GM23338 (cell line): ENCODE data around the gene OR52M1. TPM values are rescaled to one million over a fixed set of nuclear protein-coding genes. Genes with fewer than 3 reads are reported as not detected.

Experiments
- ATAC-seq: fragments of 200-7000 bp; cut with Tn5 transposase; 3 replicates; pipeline ENCODE4 v1.9.1; 2020
- DNase-seq: peaks from one replicate; pipeline ENCODE4 v3.0.0-alpha.2; 2015; ENCODE audit warnings: low spot score
- H2AFZ ChIP-seq: fragments of 200-600 bp; sonication (generic); 2 replicates; pipeline ENCODE4 v1.8.0; 2016; ENCODE audit warnings: antibody characterized with exemption, mild to moderate bottlenecking, moderate library complexity
- H3F3A ChIP-seq: fragments of 200-600 bp; sonication (generic); replicated peaks from 2 replicates; pipeline ENCODE4 v1.8.0; 2017; ENCODE audit warnings: antibody characterized with exemption, mixed run types, low read depth
- H3K27ac ChIP-seq: fragments of 200-600 bp; sonication (generic); 2 replicates; pipeline ENCODE4 v1.6.1; 2016; ENCODE audit warnings: low read depth
- H3K27me3 ChIP-seq: fragments of 200-600 bp; sonication (generic); 2 replicates; pipeline ENCODE4 v1.8.0; 2016; ENCODE audit warnings: mild to moderate bottlenecking, mixed run types, moderate library complexity; ENCODE audit not compliant: insufficient read depth
- H3K36me3 ChIP-seq: fragments of 200-600 bp; sonication (generic); 2 replicates; pipeline ENCODE4 v1.8.0; 2016; ENCODE audit warnings: mild to moderate bottlenecking; ENCODE audit not compliant: insufficient read depth
- H3K4me1 ChIP-seq: fragments of 200-600 bp; sonication (generic); 2 replicates; pipeline ENCODE4 v1.8.0; 2016; ENCODE audit warnings: mild to moderate bottlenecking, moderate library complexity; ENCODE audit not compliant: insufficient read depth
- H3K4me2 ChIP-seq: fragments of 200-600 bp; sonication (generic); 2 replicates; pipeline ENCODE4 v1.7.1; 2017; ENCODE audit warnings: mixed run types
- H3K4me3 ChIP-seq: fragments of 200-600 bp; sonication (generic); 2 replicates; pipeline ENCODE4 v1.6.1; 2016; ENCODE audit warnings: mixed run types
- H3K79me2 ChIP-seq: fragments of 200-600 bp; sonication (generic); replicated peaks from 2 replicates; pipeline ENCODE4 v1.8.0; 2017; ENCODE audit warnings: mild to moderate bottlenecking; ENCODE audit not compliant: insufficient read depth
- H3K9me2 ChIP-seq: fragments of 200-600 bp; sonication (generic); 2 replicates; pipeline ENCODE4 v1.8.0; 2017; ENCODE audit not compliant: insufficient read depth
- H4K20me1 ChIP-seq: fragments of 200-600 bp; sonication (generic); replicated peaks from 2 replicates; pipeline ENCODE4 v1.8.0; 2017; ENCODE audit warnings: mild to moderate bottlenecking; ENCODE audit not compliant: insufficient read depth
- H3K27ac Mint-ChIP-seq: 2 replicates; pipeline ENCODE4 v1.8.0; 2020; ENCODE audit warnings: inconsistent platforms, mild to moderate bottlenecking, moderate library complexity, mixed read lengths
- H3K27me3 Mint-ChIP-seq: 3 replicates; pipeline ENCODE4 v1.8.0; 2022; ENCODE audit warnings: low read depth, mild to moderate bottlenecking, moderate library complexity, mixed read lengths, inconsistent platforms; ENCODE audit not compliant: insufficient read depth, poor library complexity
- H3K36me3 Mint-ChIP-seq: 3 replicates; pipeline ENCODE4 v1.8.0; 2021; ENCODE audit warnings: low read depth, mild to moderate bottlenecking, inconsistent platforms, moderate library complexity, mixed read lengths
- H3K4me1 Mint-ChIP-seq: 3 replicates; pipeline ENCODE4 v1.8.0; 2020; ENCODE audit warnings: mild to moderate bottlenecking, inconsistent platforms, mixed read lengths
- H3K4me3 Mint-ChIP-seq: 3 replicates; pipeline ENCODE4 v1.8.0; 2021; ENCODE audit warnings: moderate library complexity, mild to moderate bottlenecking, inconsistent platforms, mixed read lengths
- H3K9me3 Mint-ChIP-seq: 3 replicates; pipeline ENCODE4 v1.8.0; 2020; ENCODE audit warnings: moderate library complexity, mild to moderate bottlenecking, inconsistent platforms, mixed read lengths
- CREB1 ChIP-seq: fragments of 250-450 bp; sonication (Bioruptor Pico); IDR thresholded peaks from 2 replicates; pipeline ENCODE4 v1.5.0; 2020; ENCODE audit warnings: low read depth, mild to moderate bottlenecking, moderate library complexity
- EZH2 ChIP-seq: fragments of 200-600 bp; sonication (generic); IDR thresholded peaks from one replicate; pipeline ENCODE4 v1.8.0; 2017; ENCODE audit warnings: antibody characterized with exemption, mild to moderate bottlenecking, low read depth; ENCODE audit not compliant: unreplicated experiment
- EZH2phosphoT487 ChIP-seq: fragments of 200-600 bp; sonication (generic); IDR thresholded peaks from one replicate; pipeline ENCODE4 v1.8.1; 2018; ENCODE audit warnings: antibody characterized with exemption; ENCODE audit not compliant: unreplicated experiment
- JUNB ChIP-seq: IDR thresholded peaks from one replicate; pipeline ENCODE4 v1.6.1; 2016; ENCODE audit warnings: antibody characterized with exemption; ENCODE audit not compliant: unreplicated experiment
- NANOG ChIP-seq: IDR thresholded peaks from 2 replicates; pipeline ENCODE4 v1.6.1; 2016; ENCODE audit warnings: antibody characterized with exemption, borderline replicate concordance
- POLR2AphosphoS5 ChIP-seq: IDR thresholded peaks from 2 replicates; pipeline ENCODE4 v1.6.1; 2016; ENCODE audit warnings: antibody characterized with exemption, low read depth
- REST ChIP-seq: IDR thresholded peaks from one replicate; pipeline ENCODE4 v1.6.1; 2018; ENCODE audit warnings: antibody characterized with exemption; ENCODE audit not compliant: unreplicated experiment
- STAT1 ChIP-seq: IDR thresholded peaks from one replicate; pipeline ENCODE4 v1.6.1; 2016; ENCODE audit warnings: antibody characterized with exemption; ENCODE audit not compliant: unreplicated experiment
- ZNF114 ChIP-seq: fragments of 250-450 bp; sonication (Bioruptor Pico); IDR thresholded peaks from 2 replicates; pipeline ENCODE4 v1.5.0; 2020; ENCODE audit warnings: mild to moderate bottlenecking, moderate library complexity
- ZNF331 ChIP-seq: fragments of 250-450 bp; sonication (Bioruptor Pico); IDR thresholded peaks from 2 replicates; pipeline ENCODE4 v1.5.0; 2020; ENCODE audit warnings: low read depth, mild to moderate bottlenecking, moderate library complexity
- ZNF462 ChIP-seq: fragments of 250-450 bp; sonication (Bioruptor Pico); IDR thresholded peaks from 2 replicates; pipeline ENCODE4 v1.5.0; 2020; ENCODE audit warnings: mild to moderate bottlenecking, moderate library complexity
- polyA plus RNA-seq: library from polyadenylated mRNA; unstranded; fragments of >200 nt; fragmentation: Nextera tagmentation; extraction: Ambion mirVana; gene quantifications from 2 replicates; pipeline ENCODE4 v1.2.1, GENCODE V29; 2016
- total RNA-seq: library from RNA; depleted of rRNA; stranded (reverse); fragments of >200 nt; shearing (Covaris generic); gene quantifications from 2 replicates; pipeline ENCODE4 v1.2.3, GENCODE V29; 2014
- TF ChIP-seq, protein P1 (sequence below): IDR thresholded peaks from 2 replicates; pipeline ENCODE4 v1.6.1; 2016; ENCODE audit warnings: antibody characterized with exemption
- TF ChIP-seq, protein P2 (sequence below), 2 experiments: fragments of 200-600 bp in 1 of 2; sonication (generic) in 1 of 2; conservative IDR thresholded peaks; 2 replicates each; pipeline versions ENCODE4 v1.5.1 to v1.6.1; 2016 to 2017; ENCODE audit warnings: antibody characterized with exemption in 2 of 2, low read depth in 2 of 2, mild to moderate bottlenecking in 2 of 2, moderate library complexity in 1 of 2

OR52M1 gene
- total and polyA plus RNA-seq, 2 experiments from 2014 or later: not detected

DNA sequence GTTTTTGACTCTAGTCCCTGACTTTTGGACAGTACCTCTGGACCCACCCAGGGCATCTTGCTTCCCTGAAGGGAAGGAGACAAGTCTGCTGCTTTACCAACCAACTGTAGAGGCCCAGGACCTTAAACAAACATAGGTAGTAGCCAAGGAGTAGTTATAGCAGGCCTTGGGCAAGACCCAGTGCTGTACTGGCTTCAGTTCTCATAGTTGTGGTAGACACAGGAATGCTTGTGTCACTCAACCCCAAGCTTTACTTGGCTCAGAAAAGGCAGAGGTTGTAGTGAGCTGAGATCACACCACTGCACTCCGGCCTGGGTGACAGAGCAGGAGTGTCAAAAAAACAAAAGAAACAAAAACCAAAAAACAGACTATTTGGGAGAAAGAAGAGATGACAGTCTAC is 21.3 kb upstream of the OR52M1 start:
- H2AFZ ChIP-seq: no peak overlapping the region
- no peak overlapping the region for H3K4me3 Mint-ChIP-seq
- ATAC-seq (no peak), DNase-seq (no peak)
- peaks cover 2% of the 10 kb centered on the region; the same call in 1 of the 2 replicates for H3K9me2 ChIP-seq
- no peaks in the 10 kb centered on the region for H3K27me3 ChIP-seq
- H3K4me3 ChIP-seq: no peak overlapping the region
- H3K27me3 Mint-ChIP-seq: no peaks in the 10 kb centered on the region
- H3F3A ChIP-seq: no peaks in the 10 kb centered on the region
- H3K27ac Mint-ChIP-seq: no peak overlapping the region
- no peaks in the 10 kb centered on the region for H3K79me2 ChIP-seq
- no peaks in the 10 kb centered on the region for H3K36me3 Mint-ChIP-seq
- no peaks in the 10 kb centered on the region for H3K36me3 ChIP-seq
- H3K9me3 Mint-ChIP-seq: no peaks in the 10 kb centered on the region
- no peaks in the 10 kb centered on the region for H3K4me1 ChIP-seq
- TF ChIP-seq EZH2 (no peak), POLR2AphosphoS5 (no peak), EZH2phosphoT487 (no peak), ZNF462 (CRISPR knock-in tag) (no peak), ZNF114 (CRISPR knock-in tag) (no peak), NANOG (no peak), CREB1 (CRISPR knock-in tag) (no peak), ZNF331 (CRISPR knock-in tag) (no peak), JUNB (no peak), STAT1 (no peak), REST (no peak)
- TF ChIP-seq, protein P1, sequence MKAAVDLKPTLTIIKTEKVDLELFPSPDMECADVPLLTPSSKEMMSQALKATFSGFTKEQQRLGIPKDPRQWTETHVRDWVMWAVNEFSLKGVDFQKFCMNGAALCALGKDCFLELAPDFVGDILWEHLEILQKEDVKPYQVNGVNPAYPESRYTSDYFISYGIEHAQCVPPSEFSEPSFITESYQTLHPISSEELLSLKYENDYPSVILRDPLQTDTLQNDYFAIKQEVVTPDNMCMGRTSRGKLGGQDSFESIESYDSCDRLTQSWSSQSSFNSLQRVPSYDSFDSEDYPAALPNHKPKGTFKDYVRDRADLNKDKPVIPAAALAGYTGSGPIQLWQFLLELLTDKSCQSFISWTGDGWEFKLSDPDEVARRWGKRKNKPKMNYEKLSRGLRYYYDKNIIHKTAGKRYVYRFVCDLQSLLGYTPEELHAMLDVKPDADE: no peak
- TF ChIP-seq, protein P2, sequence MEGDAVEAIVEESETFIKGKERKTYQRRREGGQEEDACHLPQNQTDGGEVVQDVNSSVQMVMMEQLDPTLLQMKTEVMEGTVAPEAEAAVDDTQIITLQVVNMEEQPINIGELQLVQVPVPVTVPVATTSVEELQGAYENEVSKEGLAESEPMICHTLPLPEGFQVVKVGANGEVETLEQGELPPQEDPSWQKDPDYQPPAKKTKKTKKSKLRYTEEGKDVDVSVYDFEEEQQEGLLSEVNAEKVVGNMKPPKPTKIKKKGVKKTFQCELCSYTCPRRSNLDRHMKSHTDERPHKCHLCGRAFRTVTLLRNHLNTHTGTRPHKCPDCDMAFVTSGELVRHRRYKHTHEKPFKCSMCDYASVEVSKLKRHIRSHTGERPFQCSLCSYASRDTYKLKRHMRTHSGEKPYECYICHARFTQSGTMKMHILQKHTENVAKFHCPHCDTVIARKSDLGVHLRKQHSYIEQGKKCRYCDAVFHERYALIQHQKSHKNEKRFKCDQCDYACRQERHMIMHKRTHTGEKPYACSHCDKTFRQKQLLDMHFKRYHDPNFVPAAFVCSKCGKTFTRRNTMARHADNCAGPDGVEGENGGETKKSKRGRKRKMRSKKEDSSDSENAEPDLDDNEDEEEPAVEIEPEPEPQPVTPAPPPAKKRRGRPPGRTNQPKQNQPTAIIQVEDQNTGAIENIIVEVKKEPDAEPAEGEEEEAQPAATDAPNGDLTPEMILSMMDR (conservative IDR thresholded peaks at IDR 0.05; ENCODE audit: low read depth in 2 of 2): no peak
- H3K4me2 ChIP-seq: no peak overlapping the region
- no peaks in the 10 kb centered on the region; the same call in 1 of the 2 replicates for H4K20me1 ChIP-seq
- H3K27ac ChIP-seq: no peak overlapping the region
- peaks cover 5% of the 10 kb centered on the region; the same call in 1 of the 3 replicates for H3K4me1 Mint-ChIP-seq
